Raji (cell line): ENCODE measurements around the gene STX4.

Source experiments
- POLR2A ChIP-seq: IDR thresholded peaks from 2 replicates; pipeline ENCODE4 v1.6.1; 2011; ENCODE audit warnings: low read depth, low read length, control low read depth; ENCODE audit not compliant: insufficient read depth

STX4 gene

GRCh38 chr16:31072540-31073141 lies 39.3 kb downstream of the STX4 start:
- no peak for TF ChIP-seq POLR2A

GRCh38 chr16:31073142-31073969 lies 40.0 kb downstream of the STX4 start:
- TF ChIP-seq POLR2A: peak; percentile 43

- peak; percentile 92 for TF ChIP-seq POLR2A
Measured at GRCh38 chr16:31073970-31074813, 40.8 kb downstream of the STX4 start, which contains the start of the genes ZNF646 and ZNF668. Gene ZNF646 (plus strand): TSS chr16:31074422. CDS start chr16:31076325, 1,903 bp downstream. Gene ZNF668 (minus strand): TSS chr16:31074240. CDS start chr16:31064459, 9,781 bp downstream.

GRCh38 chr16:31074814-31075183 lies 41.4 kb downstream of the STX4 start:
- no peak for TF ChIP-seq POLR2A

GRCh38 chr16:31076319-31076718 lies 43.0 kb downstream of the STX4 start:
- no peak for TF ChIP-seq POLR2A

- TF ChIP-seq POLR2A: no peak
Measured at GRCh38 chr16:31077024-31077423, 43.7 kb downstream of the STX4 start.

GRCh38 chr16:31077592-31078396 lies 44.4 kb downstream of the STX4 start:
- TF ChIP-seq POLR2A: no peak

GRCh38 chr16:31078597-31079341 lies 45.4 kb downstream of the STX4 start:
- no peak for TF ChIP-seq POLR2A

- TF ChIP-seq POLR2A: no peak
Measured at GRCh38 chr16:31079342-31079944, 46.1 kb downstream of the STX4 start.

- TF ChIP-seq POLR2A: no peak
Measured at GRCh38 chr16:31080035-31080629, 46.8 kb downstream of the STX4 start.

- TF ChIP-seq POLR2A: no peak
Measured at GRCh38 chr16:31080756-31081419, 47.5 kb downstream of the STX4 start.

GRCh38 chr16:31081428-31082351 lies 48.3 kb downstream of the STX4 start:
- no peak for TF ChIP-seq POLR2A
